Activated naive CD8-positive, alpha-beta T cell (primary cell): ENCODE results near the gene IL1R1.
"Not testable (repeated sequence)": the region's sequence is repeated elsewhere in the genome, so short reads cannot be mapped to it uniquely, and the experiment has no call there.

Experiments
- H3K27ac Mint-ChIP-seq: one replicate; pipeline ENCODE4 v1.8.0; 2021; ENCODE audit warnings: mixed read lengths
- H3K27me3 Mint-ChIP-seq: one replicate; pipeline ENCODE4 v1.8.0; 2021; ENCODE audit warnings: mixed read lengths
- H3K36me3 Mint-ChIP-seq: one replicate; pipeline ENCODE4 v1.8.0; 2021; ENCODE audit warnings: mixed read lengths
- H3K4me1 Mint-ChIP-seq: one replicate; pipeline ENCODE4 v1.8.0; 2021; ENCODE audit warnings: low read depth, mixed read lengths
- H3K4me3 Mint-ChIP-seq: one replicate; pipeline ENCODE4 v1.8.0; 2021; ENCODE audit warnings: mild to moderate bottlenecking, mixed read lengths
- H3K9me3 Mint-ChIP-seq: one replicate; pipeline ENCODE4 v1.8.0; 2021; ENCODE audit warnings: low read depth, mixed read lengths

Gene IL1R1

GRCh38 chr2:102106813-102107740, 35.5 kb upstream of the IL1R1 start:
- H3K4me1 Mint-ChIP-seq, result peaks cover 17% of the 10 kb centered on the region
- not testable (repeated sequence) for H3K9me3 Mint-ChIP-seq, H3K27me3 Mint-ChIP-seq, H3K27ac Mint-ChIP-seq, H3K36me3 Mint-ChIP-seq, H3K4me3 Mint-ChIP-seq

- no peak overlapping the region for H3K4me3 Mint-ChIP-seq
- no peaks in the 10 kb centered on the region for H3K27me3 Mint-ChIP-seq
- peaks cover 17% of the 10 kb centered on the region for H3K4me1 Mint-ChIP-seq
- H3K27ac Mint-ChIP-seq, result no peak overlapping the region
- no peaks in the 10 kb centered on the region for H3K36me3 Mint-ChIP-seq
- H3K9me3 Mint-ChIP-seq, result no peaks in the 10 kb centered on the region
These were observed 34.8 kb upstream of the IL1R1 start for GRCh38 chr2:102107741-102108070.

- H3K27me3 Mint-ChIP-seq, result no peaks in the 10 kb centered on the region
- H3K4me3 Mint-ChIP-seq, result no peak overlapping the region
- H3K4me1 Mint-ChIP-seq, result peaks cover 16% of the 10 kb centered on the region
- no peaks in the 10 kb centered on the region for H3K9me3 Mint-ChIP-seq
- no peak overlapping the region for H3K27ac Mint-ChIP-seq
- no peaks in the 10 kb centered on the region for H3K36me3 Mint-ChIP-seq
These were observed 33.5 kb upstream of the IL1R1 start for GRCh38 chr2:102109016-102109415.

GRCh38 chr2:102110171-102110570, 32.4 kb upstream of the IL1R1 start:
- Mint-ChIP-seq H3K27me3 (no peaks in the 10 kb centered on the region), H3K36me3 (no peaks in the 10 kb centered on the region), H3K4me1 (peaks cover 10% of the 10 kb centered on the region), H3K27ac (no peak overlapping the region), H3K4me3 (no peak overlapping the region), H3K9me3 (no peaks in the 10 kb centered on the region)

GRCh38 chr2:102110596-102111334, 31.8 kb upstream of the IL1R1 start:
- Mint-ChIP-seq H3K36me3 (no peaks in the 10 kb centered on the region), H3K27me3 (no peaks in the 10 kb centered on the region), H3K4me3 (no peak overlapping the region), H3K27ac (peak overlapping the region; percentile 4), H3K9me3 (no peaks in the 10 kb centered on the region), H3K4me1 (peaks cover 9% of the 10 kb centered on the region)

- H3K4me1 Mint-ChIP-seq, result peaks cover 13% of the 10 kb centered on the region
- H3K9me3 Mint-ChIP-seq, result no peaks in the 10 kb centered on the region
- H3K4me3 Mint-ChIP-seq, result no peak overlapping the region
- no peak overlapping the region for H3K27ac Mint-ChIP-seq
- H3K27me3 Mint-ChIP-seq, result no peaks in the 10 kb centered on the region
- peaks cover 2% of the 10 kb centered on the region for H3K36me3 Mint-ChIP-seq
These were observed 30.7 kb upstream of the IL1R1 start for GRCh38 chr2:102111823-102112222.

GRCh38 chr2:102112271-102112670, 30.3 kb upstream of the IL1R1 start:
- H3K9me3 Mint-ChIP-seq, result no peaks in the 10 kb centered on the region
- no peaks in the 10 kb centered on the region for H3K27me3 Mint-ChIP-seq
- no peak overlapping the region for H3K4me3 Mint-ChIP-seq
- H3K4me1 Mint-ChIP-seq, result peaks cover 16% of the 10 kb centered on the region
- H3K27ac Mint-ChIP-seq, result no peak overlapping the region
- peaks cover 2% of the 10 kb centered on the region for H3K36me3 Mint-ChIP-seq

GRCh38 chr2:102112692-102113665, 29.6 kb upstream of the IL1R1 start:
- H3K4me1 Mint-ChIP-seq, result peaks cover 16% of the 10 kb centered on the region

GRCh38 chr2:102114290-102114721, 28.2 kb upstream of the IL1R1 start:
- no peaks in the 10 kb centered on the region for H3K9me3 Mint-ChIP-seq
- H3K27ac Mint-ChIP-seq, result peak overlapping the region; percentile 29
- H3K27me3 Mint-ChIP-seq, result no peaks in the 10 kb centered on the region
- H3K4me1 Mint-ChIP-seq, result peaks cover 16% of the 10 kb centered on the region
- no peak overlapping the region for H3K4me3 Mint-ChIP-seq
- H3K36me3 Mint-ChIP-seq, result peaks cover 2% of the 10 kb centered on the region

More at GRCh38 chr2:102112692-102113665, 29.6 kb upstream of the IL1R1 start:
- H3K27me3 Mint-ChIP-seq, result no peaks in the 10 kb centered on the region
- no peak overlapping the region for H3K4me3 Mint-ChIP-seq
- no peaks in the 10 kb centered on the region for H3K9me3 Mint-ChIP-seq
- H3K36me3 Mint-ChIP-seq, result peaks cover 2% of the 10 kb centered on the region
- H3K27ac Mint-ChIP-seq, result no peak overlapping the region

GRCh38 chr2:102114851-102115497, 27.6 kb upstream of the IL1R1 start:
- Mint-ChIP-seq H3K36me3 (peaks cover 2% of the 10 kb centered on the region), H3K9me3 (no peaks in the 10 kb centered on the region), H3K4me3 (no peak overlapping the region), H3K27me3 (no peaks in the 10 kb centered on the region), H3K4me1 (peaks cover 16% of the 10 kb centered on the region), H3K27ac (peak overlapping the region; percentile 29)

GRCh38 chr2:102116630-102117471, 25.7 kb upstream of the IL1R1 start:
- Mint-ChIP-seq H3K9me3 (no peaks in the 10 kb centered on the region), H3K27ac (peak overlapping the region; percentile 62), H3K4me1 (peaks cover 16% of the 10 kb centered on the region), H3K4me3 (no peak overlapping the region), H3K36me3 (peaks cover 2% of the 10 kb centered on the region), H3K27me3 (no peaks in the 10 kb centered on the region)

GRCh38 chr2:102117472-102117858, 25.1 kb upstream of the IL1R1 start:
- H3K4me1 Mint-ChIP-seq, result peaks cover 16% of the 10 kb centered on the region
- no peaks in the 10 kb centered on the region for H3K9me3 Mint-ChIP-seq
- no peaks in the 10 kb centered on the region for H3K27me3 Mint-ChIP-seq
- H3K36me3 Mint-ChIP-seq, result peaks cover 2% of the 10 kb centered on the region
- H3K27ac Mint-ChIP-seq, result no peak overlapping the region
- no peak overlapping the region for H3K4me3 Mint-ChIP-seq

GRCh38 chr2:102119255-102119654, 23.3 kb upstream of the IL1R1 start:
- no peaks in the 10 kb centered on the region for H3K9me3 Mint-ChIP-seq
- H3K4me1 Mint-ChIP-seq, result peaks cover 13% of the 10 kb centered on the region
- H3K27me3 Mint-ChIP-seq, result no peaks in the 10 kb centered on the region
- no peak overlapping the region for H3K4me3 Mint-ChIP-seq
- H3K27ac Mint-ChIP-seq, result no peak overlapping the region
- peaks cover 2% of the 10 kb centered on the region for H3K36me3 Mint-ChIP-seq
